K562 (cell line): ENCODE data around the gene PRSS8. TPM values are rescaled to one million over a fixed set of nuclear protein-coding genes. Genes with fewer than 3 reads are reported as not detected.

Source experiments
- EHMT2 ChIP-seq: fragments of 450-650 bp; IDR thresholded peaks from 2 replicates; pipeline ENCODE4 v1.6.1; 2018; ENCODE audit warnings: antibody characterized with exemption
- ETV5 ChIP-seq: sonication (generic); formaldehyde crosslinking; IDR thresholded peaks from 2 replicates; pipeline ENCODE4 v1.4.0; 2020; ENCODE audit warnings: low read depth, mild to moderate bottlenecking, missing genetic modification reagents
- NFXL1 ChIP-seq: fragments of 450-650 bp; formaldehyde crosslinking; IDR thresholded peaks from 2 replicates; pipeline ENCODE4 v1.4.0; 2021; ENCODE audit warnings: mild to moderate bottlenecking
- NR4A1 ChIP-seq, 2 experiments: fragments of 250-450 bp in 1 of 2; fragments of 450-650 bp in 1 of 2; sonication (Bioruptor Pico) in 1 of 2; IDR thresholded peaks; 2 replicates each; pipeline versions ENCODE4 v1.4.0 to v1.6.1; 2016 to 2020; ENCODE audit warnings: mild to moderate bottlenecking in 2 of 2, missing compliant biosample characterization in 1 of 2, missing genetic modification characterization in 1 of 2, moderate library complexity in 1 of 2
- ZBTB1 ChIP-seq: sonication (generic); formaldehyde crosslinking; IDR thresholded peaks from 2 replicates; pipeline ENCODE4 v1.8.1; 2023; ENCODE audit warnings: missing genetic modification reagents, low read depth, mild to moderate bottlenecking, borderline replicate concordance
- ZC3H11A ChIP-seq: IDR thresholded peaks from 2 replicates; pipeline ENCODE4 v1.6.1; 2012; ENCODE audit warnings: low read depth, low read length, improper control_type of control experiment
- ZNF561 ChIP-seq: fragments of 450-650 bp; formaldehyde crosslinking; conservative IDR thresholded peaks from 2 replicates; pipeline ENCODE4 v1.4.0; 2020; ENCODE audit warnings: mild to moderate bottlenecking, moderate library complexity
- polyA plus RNA-seq, 8 experiments: library from polyadenylated mRNA; depleted of rRNA in 4 of 8; stranded (reverse) in 5 of 8; unstranded in 3 of 8; fragments of >200 nt; fragmentation: Nextera tagmentation in 2 of 8; fragmentation: Illumina TruSeq in 1 of 8; extraction: Ambion mirVana in 2 of 8; extraction: Trizol in 1 of 8; gene quantifications; 2 replicates each; pipeline versions ENCODE4 v1.2.1 to v1.2.3, GENCODE V29; 2011 to 2014; ENCODE audit warnings: inconsistent platforms in 1 of 8, missing spikeins in 1 of 8
- total RNA-seq, 7 experiments: library from RNA; depleted of rRNA in 6 of 7; stranded (reverse); fragments of >200 nt in 6 of 7; fragmentation: Illumina TruSeq in 2 of 7; extraction: Trizol in 2 of 7; gene quantifications; 2 replicates each; pipeline versions ENCODE4 v1.2.1 to v1.2.3, GENCODE V29; 2011 to 2021; ENCODE audit warnings: low replicate concordance in 1 of 7
- TF ChIP-seq, protein P1 (sequence below): sonication (generic); formaldehyde crosslinking; IDR thresholded peaks from 2 replicates; pipeline ENCODE4 v1.8.1; 2023; ENCODE audit warnings: mild to moderate bottlenecking, missing genetic modification reagents, moderate library complexity
- TF ChIP-seq, protein P2 (sequence below), 2 experiments: fragments of 450-650 bp; conservative IDR thresholded peaks; 2 replicates each; pipeline ENCODE4 v1.6.1; 2017; ENCODE audit warnings: mild to moderate bottlenecking in 2 of 2, moderate library complexity in 2 of 2
- TF ChIP-seq, protein P3 (sequence below): fragments of 450-650 bp; formaldehyde crosslinking; IDR thresholded peaks from 2 replicates; pipeline ENCODE4 v1.4.0; 2020; ENCODE audit warnings: mild to moderate bottlenecking, moderate library complexity
- TF ChIP-seq, protein P4 (sequence below): fragments of 450-650 bp; IDR thresholded peaks from 2 replicates; pipeline ENCODE4 v1.6.1; 2016; ENCODE audit warnings: mild to moderate bottlenecking, moderate library complexity

Gene PRSS8
- total and polyA plus RNA-seq, 9 of the 15 experiments (the other 6 are each of a cell fraction or from before 2014, with no cell fraction given) = 0.25 to 3.9 (median 1.3) TPM; not detected in 1

GRCh38 chr16:31105677-31106213 is 29.8 kb downstream of the PRSS8 start (continued):
- TF ChIP-seq, protein P1, sequence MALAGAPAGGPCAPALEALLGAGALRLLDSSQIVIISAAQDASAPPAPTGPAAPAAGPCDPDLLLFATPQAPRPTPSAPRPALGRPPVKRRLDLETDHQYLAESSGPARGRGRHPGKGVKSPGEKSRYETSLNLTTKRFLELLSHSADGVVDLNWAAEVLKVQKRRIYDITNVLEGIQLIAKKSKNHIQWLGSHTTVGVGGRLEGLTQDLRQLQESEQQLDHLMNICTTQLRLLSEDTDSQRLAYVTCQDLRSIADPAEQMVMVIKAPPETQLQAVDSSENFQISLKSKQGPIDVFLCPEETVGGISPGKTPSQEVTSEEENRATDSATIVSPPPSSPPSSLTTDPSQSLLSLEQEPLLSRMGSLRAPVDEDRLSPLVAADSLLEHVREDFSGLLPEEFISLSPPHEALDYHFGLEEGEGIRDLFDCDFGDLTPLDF = no peak
- TF ChIP-seq ZC3H11A (no peak), NFXL1 (no peak), ZNF561 (CRISPR knock-in tag) (no peak), ZBTB1 (CRISPR knock-in tag) (peak; percentile 95), ETV5 (CRISPR knock-in tag) (peak; percentile 51; the same call in 1 of the 2 replicates), EHMT2 (no peak), NR4A1 (CRISPR knock-in tag; IDR thresholded peaks at IDR 0.05) (no peak), NR4A1 (tag; IDR thresholded peaks at IDR 0.05) (peak; percentile 67; the same call in 1 of the 2 replicates)
- TF ChIP-seq, protein P2, sequence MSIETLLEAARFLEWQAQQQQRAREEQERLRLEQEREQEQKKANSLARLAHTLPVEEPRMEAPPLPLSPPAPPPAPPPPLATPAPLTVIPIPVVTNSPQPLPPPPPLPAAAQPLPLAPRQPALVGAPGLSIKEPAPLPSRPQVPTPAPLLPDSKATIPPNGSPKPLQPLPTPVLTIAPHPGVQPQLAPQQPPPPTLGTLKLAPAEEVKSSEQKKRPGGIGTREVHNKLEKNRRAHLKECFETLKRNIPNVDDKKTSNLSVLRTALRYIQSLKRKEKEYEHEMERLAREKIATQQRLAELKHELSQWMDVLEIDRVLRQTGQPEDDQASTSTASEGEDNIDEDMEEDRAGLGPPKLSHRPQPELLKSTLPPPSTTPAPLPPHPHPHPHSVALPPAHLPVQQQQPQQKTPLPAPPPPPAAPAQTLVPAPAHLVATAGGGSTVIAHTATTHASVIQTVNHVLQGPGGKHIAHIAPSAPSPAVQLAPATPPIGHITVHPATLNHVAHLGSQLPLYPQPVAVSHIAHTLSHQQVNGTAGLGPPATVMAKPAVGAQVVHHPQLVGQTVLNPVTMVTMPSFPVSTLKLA (conservative IDR thresholded peaks at IDR 0.05) = peak; percentile 91 to 93
- TF ChIP-seq, protein P3, sequence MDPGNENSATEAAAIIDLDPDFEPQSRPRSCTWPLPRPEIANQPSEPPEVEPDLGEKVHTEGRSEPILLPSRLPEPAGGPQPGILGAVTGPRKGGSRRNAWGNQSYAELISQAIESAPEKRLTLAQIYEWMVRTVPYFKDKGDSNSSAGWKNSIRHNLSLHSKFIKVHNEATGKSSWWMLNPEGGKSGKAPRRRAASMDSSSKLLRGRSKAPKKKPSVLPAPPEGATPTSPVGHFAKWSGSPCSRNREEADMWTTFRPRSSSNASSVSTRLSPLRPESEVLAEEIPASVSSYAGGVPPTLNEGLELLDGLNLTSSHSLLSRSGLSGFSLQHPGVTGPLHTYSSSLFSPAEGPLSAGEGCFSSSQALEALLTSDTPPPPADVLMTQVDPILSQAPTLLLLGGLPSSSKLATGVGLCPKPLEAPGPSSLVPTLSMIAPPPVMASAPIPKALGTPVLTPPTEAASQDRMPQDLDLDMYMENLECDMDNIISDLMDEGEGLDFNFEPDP (CRISPR knock-in tag) = no peak
- TF ChIP-seq, protein P4, sequence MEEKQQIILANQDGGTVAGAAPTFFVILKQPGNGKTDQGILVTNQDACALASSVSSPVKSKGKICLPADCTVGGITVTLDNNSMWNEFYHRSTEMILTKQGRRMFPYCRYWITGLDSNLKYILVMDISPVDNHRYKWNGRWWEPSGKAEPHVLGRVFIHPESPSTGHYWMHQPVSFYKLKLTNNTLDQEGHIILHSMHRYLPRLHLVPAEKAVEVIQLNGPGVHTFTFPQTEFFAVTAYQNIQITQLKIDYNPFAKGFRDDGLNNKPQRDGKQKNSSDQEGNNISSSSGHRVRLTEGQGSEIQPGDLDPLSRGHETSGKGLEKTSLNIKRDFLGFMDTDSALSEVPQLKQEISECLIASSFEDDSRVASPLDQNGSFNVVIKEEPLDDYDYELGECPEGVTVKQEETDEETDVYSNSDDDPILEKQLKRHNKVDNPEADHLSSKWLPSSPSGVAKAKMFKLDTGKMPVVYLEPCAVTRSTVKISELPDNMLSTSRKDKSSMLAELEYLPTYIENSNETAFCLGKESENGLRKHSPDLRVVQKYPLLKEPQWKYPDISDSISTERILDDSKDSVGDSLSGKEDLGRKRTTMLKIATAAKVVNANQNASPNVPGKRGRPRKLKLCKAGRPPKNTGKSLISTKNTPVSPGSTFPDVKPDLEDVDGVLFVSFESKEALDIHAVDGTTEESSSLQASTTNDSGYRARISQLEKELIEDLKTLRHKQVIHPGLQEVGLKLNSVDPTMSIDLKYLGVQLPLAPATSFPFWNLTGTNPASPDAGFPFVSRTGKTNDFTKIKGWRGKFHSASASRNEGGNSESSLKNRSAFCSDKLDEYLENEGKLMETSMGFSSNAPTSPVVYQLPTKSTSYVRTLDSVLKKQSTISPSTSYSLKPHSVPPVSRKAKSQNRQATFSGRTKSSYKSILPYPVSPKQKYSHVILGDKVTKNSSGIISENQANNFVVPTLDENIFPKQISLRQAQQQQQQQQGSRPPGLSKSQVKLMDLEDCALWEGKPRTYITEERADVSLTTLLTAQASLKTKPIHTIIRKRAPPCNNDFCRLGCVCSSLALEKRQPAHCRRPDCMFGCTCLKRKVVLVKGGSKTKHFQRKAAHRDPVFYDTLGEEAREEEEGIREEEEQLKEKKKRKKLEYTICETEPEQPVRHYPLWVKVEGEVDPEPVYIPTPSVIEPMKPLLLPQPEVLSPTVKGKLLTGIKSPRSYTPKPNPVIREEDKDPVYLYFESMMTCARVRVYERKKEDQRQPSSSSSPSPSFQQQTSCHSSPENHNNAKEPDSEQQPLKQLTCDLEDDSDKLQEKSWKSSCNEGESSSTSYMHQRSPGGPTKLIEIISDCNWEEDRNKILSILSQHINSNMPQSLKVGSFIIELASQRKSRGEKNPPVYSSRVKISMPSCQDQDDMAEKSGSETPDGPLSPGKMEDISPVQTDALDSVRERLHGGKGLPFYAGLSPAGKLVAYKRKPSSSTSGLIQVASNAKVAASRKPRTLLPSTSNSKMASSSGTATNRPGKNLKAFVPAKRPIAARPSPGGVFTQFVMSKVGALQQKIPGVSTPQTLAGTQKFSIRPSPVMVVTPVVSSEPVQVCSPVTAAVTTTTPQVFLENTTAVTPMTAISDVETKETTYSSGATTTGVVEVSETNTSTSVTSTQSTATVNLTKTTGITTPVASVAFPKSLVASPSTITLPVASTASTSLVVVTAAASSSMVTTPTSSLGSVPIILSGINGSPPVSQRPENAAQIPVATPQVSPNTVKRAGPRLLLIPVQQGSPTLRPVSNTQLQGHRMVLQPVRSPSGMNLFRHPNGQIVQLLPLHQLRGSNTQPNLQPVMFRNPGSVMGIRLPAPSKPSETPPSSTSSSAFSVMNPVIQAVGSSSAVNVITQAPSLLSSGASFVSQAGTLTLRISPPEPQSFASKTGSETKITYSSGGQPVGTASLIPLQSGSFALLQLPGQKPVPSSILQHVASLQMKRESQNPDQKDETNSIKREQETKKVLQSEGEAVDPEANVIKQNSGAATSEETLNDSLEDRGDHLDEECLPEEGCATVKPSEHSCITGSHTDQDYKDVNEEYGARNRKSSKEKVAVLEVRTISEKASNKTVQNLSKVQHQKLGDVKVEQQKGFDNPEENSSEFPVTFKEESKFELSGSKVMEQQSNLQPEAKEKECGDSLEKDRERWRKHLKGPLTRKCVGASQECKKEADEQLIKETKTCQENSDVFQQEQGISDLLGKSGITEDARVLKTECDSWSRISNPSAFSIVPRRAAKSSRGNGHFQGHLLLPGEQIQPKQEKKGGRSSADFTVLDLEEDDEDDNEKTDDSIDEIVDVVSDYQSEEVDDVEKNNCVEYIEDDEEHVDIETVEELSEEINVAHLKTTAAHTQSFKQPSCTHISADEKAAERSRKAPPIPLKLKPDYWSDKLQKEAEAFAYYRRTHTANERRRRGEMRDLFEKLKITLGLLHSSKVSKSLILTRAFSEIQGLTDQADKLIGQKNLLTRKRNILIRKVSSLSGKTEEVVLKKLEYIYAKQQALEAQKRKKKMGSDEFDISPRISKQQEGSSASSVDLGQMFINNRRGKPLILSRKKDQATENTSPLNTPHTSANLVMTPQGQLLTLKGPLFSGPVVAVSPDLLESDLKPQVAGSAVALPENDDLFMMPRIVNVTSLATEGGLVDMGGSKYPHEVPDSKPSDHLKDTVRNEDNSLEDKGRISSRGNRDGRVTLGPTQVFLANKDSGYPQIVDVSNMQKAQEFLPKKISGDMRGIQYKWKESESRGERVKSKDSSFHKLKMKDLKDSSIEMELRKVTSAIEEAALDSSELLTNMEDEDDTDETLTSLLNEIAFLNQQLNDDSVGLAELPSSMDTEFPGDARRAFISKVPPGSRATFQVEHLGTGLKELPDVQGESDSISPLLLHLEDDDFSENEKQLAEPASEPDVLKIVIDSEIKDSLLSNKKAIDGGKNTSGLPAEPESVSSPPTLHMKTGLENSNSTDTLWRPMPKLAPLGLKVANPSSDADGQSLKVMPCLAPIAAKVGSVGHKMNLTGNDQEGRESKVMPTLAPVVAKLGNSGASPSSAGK = peak; percentile 98
